Astrocyte (in vitro differentiated cells and primary cell): ENCODE results near the gene UNC80. TPM values are rescaled to one million over a fixed set of nuclear protein-coding genes. Genes with fewer than 3 reads are reported as not detected.

ENCODE experiments used
- DNase-seq: peaks from one replicate; pipeline ENCODE4 v3.0.0-alpha.2; 2010; ENCODE audit warnings: low read depth
- FAIRE-seq: peaks from 2 replicates; lab custom pipeline; 2011; peaks lifted over from hg19 to GRCh38; lab: Jason Lieb, UNC
- H2AFZ ChIP-seq: 2 replicates; pipeline ENCODE4 v1.6.0; 2012; ENCODE audit warnings: low read depth, low read length, inconsistent platforms
- H3K27ac ChIP-seq: 2 replicates; pipeline ENCODE4 v1.5.1; 2011; ENCODE audit warnings: low read depth, low read length, inconsistent platforms
- H3K27me3 ChIP-seq: 2 replicates; pipeline ENCODE4 v1.6.0; 2011; ENCODE audit warnings: low read length, inconsistent platforms; ENCODE audit not compliant: insufficient read depth
- H3K36me3 ChIP-seq: 2 replicates; pipeline ENCODE4 v1.5.1; 2011; ENCODE audit warnings: low read length, inconsistent platforms; ENCODE audit not compliant: insufficient read depth
- H3K4me1 ChIP-seq: 2 replicates; pipeline ENCODE4 v1.5.1; 2011; ENCODE audit warnings: low read length, inconsistent platforms; ENCODE audit not compliant: insufficient read depth
- H3K4me2 ChIP-seq: 2 replicates; pipeline ENCODE4 v1.6.0; 2012; ENCODE audit warnings: low read length, inconsistent platforms
- H3K4me3 ChIP-seq: 2 replicates; pipeline ENCODE4 v1.5.1; 2011; ENCODE audit warnings: low read depth, mild to moderate bottlenecking, low read length, inconsistent platforms; ENCODE audit not compliant: insufficient read depth
- H3K79me2 ChIP-seq: 2 replicates; pipeline ENCODE4 v1.6.0; 2012; ENCODE audit warnings: mild to moderate bottlenecking, low read length, inconsistent platforms; ENCODE audit not compliant: insufficient read depth
- H3K9ac ChIP-seq: 2 replicates; pipeline ENCODE4 v1.6.0; 2012; ENCODE audit warnings: mild to moderate bottlenecking, low read length, inconsistent platforms
- H3K9me3 ChIP-seq: 2 replicates; pipeline ENCODE4 v1.5.1; 2012; ENCODE audit warnings: low read depth, mild to moderate bottlenecking, low read length, inconsistent platforms; ENCODE audit not compliant: insufficient read depth
- H4K20me1 ChIP-seq: 2 replicates; pipeline ENCODE4 v1.6.0; 2012; ENCODE audit warnings: low read length, inconsistent platforms; ENCODE audit not compliant: insufficient read depth
- H3K27ac Mint-ChIP-seq: one replicate; pipeline ENCODE4 v1.8.0; 2021; ENCODE audit warnings: mild to moderate bottlenecking, mixed read lengths; ENCODE audit not compliant: unreplicated experiment
- H3K27me3 Mint-ChIP-seq: one replicate; pipeline ENCODE4 v1.8.0; 2021; ENCODE audit warnings: low read depth, mixed read lengths; ENCODE audit not compliant: unreplicated experiment
- H3K36me3 Mint-ChIP-seq: one replicate; pipeline ENCODE4 v1.8.0; 2021; ENCODE audit warnings: low read depth, mixed read lengths; ENCODE audit not compliant: unreplicated experiment
- H3K4me1 Mint-ChIP-seq: one replicate; pipeline ENCODE4 v1.8.0; 2021; ENCODE audit warnings: low read depth, mixed read lengths; ENCODE audit not compliant: unreplicated experiment
- H3K4me3 Mint-ChIP-seq: one replicate; pipeline ENCODE4 v1.8.0; 2021; ENCODE audit warnings: mild to moderate bottlenecking, moderate library complexity, mixed read lengths; ENCODE audit not compliant: unreplicated experiment
- H3K9me3 Mint-ChIP-seq: one replicate; pipeline ENCODE4 v1.8.0; 2021; ENCODE audit warnings: mild to moderate bottlenecking, mixed read lengths; ENCODE audit not compliant: unreplicated experiment
- CTCF ChIP-seq: IDR thresholded peaks from 2 replicates; pipeline ENCODE4 v1.5.1; 2011; ENCODE audit warnings: low read depth, mild to moderate bottlenecking, inconsistent platforms, low read length, moderate library complexity; ENCODE audit not compliant: insufficient read depth
- EZH2 ChIP-seq: IDR thresholded peaks from 2 replicates; pipeline ENCODE4 v1.6.1; 2012; ENCODE audit warnings: mild to moderate bottlenecking, low read length, inconsistent platforms; ENCODE audit not compliant: insufficient read depth
- total RNA-seq: library from RNA; stranded (reverse); gene quantifications from 2 replicates; pipeline ENCODE4 v1.2.1, GENCODE V29; 2021

Gene UNC80
- total RNA-seq, 1 donor from 2014 or later: 0.27 TPM

- Mint-ChIP-seq H3K4me3 (no peak overlapping the region), H3K27ac (no peak overlapping the region), H3K27me3 (peaks cover 6% of the 10 kb centered on the region), H3K36me3 (no peaks in the 10 kb centered on the region), H3K4me1 (no peaks in the 10 kb centered on the region), H3K9me3 (no peaks in the 10 kb centered on the region)
- no peaks in the 10 kb centered on the region for H3K27me3 ChIP-seq
- H3K9me3 ChIP-seq: no peaks in the 10 kb centered on the region
- H3K9ac ChIP-seq: no peak overlapping the region
- H3K4me1 ChIP-seq: no peaks in the 10 kb centered on the region
- no peaks in the 10 kb centered on the region for H3K36me3 ChIP-seq
- no peak for FAIRE-seq
- no peaks in the 10 kb centered on the region for H4K20me1 ChIP-seq
- TF ChIP-seq EZH2 (no peak), CTCF (no peak)
- H2AFZ ChIP-seq: no peak overlapping the region
- no peak overlapping the region for H3K4me2 ChIP-seq
- no peak overlapping the region for H3K27ac ChIP-seq
- H3K79me2 ChIP-seq: no peaks in the 10 kb centered on the region
- H3K4me3 ChIP-seq: no peak overlapping the region
- no peak for DNase-seq
Measured at GRCh38 chr2:209753020-209753419, 18.6 kb upstream of the UNC80 start.

GRCh38 chr2:209757163-209757562 is 14.5 kb upstream of the UNC80 start:
- no peak overlapping the region for H2AFZ ChIP-seq
- H3K36me3 ChIP-seq: no peaks in the 10 kb centered on the region
- H3K9ac ChIP-seq: no peak overlapping the region
- no peak overlapping the region for H3K27ac ChIP-seq
- H3K36me3 Mint-ChIP-seq: no peaks in the 10 kb centered on the region
- H3K4me1 ChIP-seq: no peaks in the 10 kb centered on the region
- H3K27ac Mint-ChIP-seq: no peak overlapping the region
- no peak overlapping the region for H3K4me2 ChIP-seq
- no peaks in the 10 kb centered on the region for H4K20me1 ChIP-seq
- H3K9me3 ChIP-seq: no peaks in the 10 kb centered on the region
- no peaks in the 10 kb centered on the region for H3K79me2 ChIP-seq
- no peak overlapping the region for H3K4me3 ChIP-seq
- DNase-seq (no peak), FAIRE-seq (no peak)
- TF ChIP-seq CTCF (no peak), EZH2 (no peak)
- no peaks in the 10 kb centered on the region for H3K9me3 Mint-ChIP-seq
- no peaks in the 10 kb centered on the region for H3K27me3 ChIP-seq
- H3K27me3 Mint-ChIP-seq: peaks cover 8% of the 10 kb centered on the region
- no peak overlapping the region for H3K4me3 Mint-ChIP-seq
- H3K4me1 Mint-ChIP-seq: peaks cover 7% of the 10 kb centered on the region

- H3K4me3 Mint-ChIP-seq: no peak overlapping the region
- peaks cover 12% of the 10 kb centered on the region for H3K4me1 Mint-ChIP-seq
- H3K27ac Mint-ChIP-seq: no peak overlapping the region
- Histone ChIP-seq H3K27me3 (no peaks in the 10 kb centered on the region), H4K20me1 (no peaks in the 10 kb centered on the region), H3K9me3 (no peaks in the 10 kb centered on the region), H3K27ac (no peak overlapping the region), H2AFZ (no peak overlapping the region), H3K36me3 (no peaks in the 10 kb centered on the region), H3K4me1 (no peaks in the 10 kb centered on the region), H3K79me2 (no peaks in the 10 kb centered on the region), H3K4me3 (no peak overlapping the region), H3K4me2 (no peak overlapping the region), H3K9ac (no peak overlapping the region)
- H3K36me3 Mint-ChIP-seq: no peaks in the 10 kb centered on the region
- H3K27me3 Mint-ChIP-seq: peaks cover 6% of the 10 kb centered on the region
- no peak for FAIRE-seq
- DNase-seq: no peak
- H3K9me3 Mint-ChIP-seq: no peaks in the 10 kb centered on the region
- TF ChIP-seq CTCF (no peak), EZH2 (no peak)
Measured at GRCh38 chr2:209761566-209761965, 10.1 kb upstream of the UNC80 start.
